HFF-Myc (cell line): ENCODE measurements around the gene FBLL1.

Experiments
- DNase-seq: peaks from one replicate; pipeline ENCODE4 v3.0.0-alpha.2; 2011; ENCODE audit warnings: low read depth; ENCODE audit errors: extremely low read depth
- H3K4me3 ChIP-seq: replicated peaks from 2 replicates; pipeline ENCODE4 v1.5.1; 2011; ENCODE audit warnings: low read depth, mild to moderate bottlenecking, control low read depth, low read length
- CTCF ChIP-seq: IDR thresholded peaks from 2 replicates; pipeline ENCODE4 v1.5.1; 2012; ENCODE audit warnings: mild to moderate bottlenecking, low read depth, low read length, control low read depth; ENCODE audit errors: missing control alignments

Gene FBLL1

DNA sequence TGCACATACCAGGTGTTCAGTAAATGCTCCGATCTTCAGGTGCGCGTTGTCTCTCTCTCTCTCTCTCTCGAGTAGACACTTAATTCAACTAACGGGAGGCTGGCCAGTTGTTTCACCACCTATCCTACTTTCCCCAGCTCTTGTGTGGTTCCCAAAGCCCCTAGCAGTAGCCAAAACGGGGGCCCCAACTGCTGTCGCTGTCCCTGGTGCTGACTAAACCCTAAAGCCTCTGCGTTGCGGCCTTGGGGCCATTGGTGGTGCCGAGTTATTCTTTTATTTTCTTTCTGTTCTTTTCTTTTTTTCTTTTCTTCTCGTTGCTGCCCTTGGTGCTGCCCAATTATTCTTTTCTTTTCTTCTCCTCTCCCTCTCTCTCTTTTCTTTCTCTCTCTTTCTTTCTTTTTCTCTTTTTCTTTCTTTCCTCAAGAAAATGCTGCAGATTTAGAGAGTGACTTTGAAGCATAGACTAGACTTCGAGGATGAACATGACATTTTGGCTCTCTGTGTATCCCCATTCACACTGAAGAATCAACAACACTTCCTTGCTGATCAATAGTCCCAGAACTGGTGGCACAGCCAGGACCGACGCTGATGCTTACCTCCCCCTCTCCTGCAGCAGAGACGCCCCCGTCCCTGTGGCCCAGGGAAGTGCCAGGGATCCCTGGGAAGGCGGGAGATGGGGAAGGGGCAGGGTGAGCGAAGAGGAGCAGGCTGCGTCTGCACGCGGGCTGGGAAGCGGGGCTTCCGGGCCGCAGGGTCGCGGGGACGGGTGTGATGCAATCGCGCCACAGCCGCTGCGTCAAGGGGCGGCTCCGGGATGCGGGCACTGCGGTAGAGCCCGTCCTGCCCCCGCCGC is at the start of gene FBLL1:
FBLL1 (plus strand) TSS at position 785 of the 853 bp plus-strand sequence. CDS start 200 bp downstream, outside the sequence.
- no peak within 1 kb of the TSS; the same call in 1 of the 2 replicates for H3K4me3 ChIP-seq
- peak; percentile 15 for DNase-seq
- no peak for TF ChIP-seq CTCF

DNA sequence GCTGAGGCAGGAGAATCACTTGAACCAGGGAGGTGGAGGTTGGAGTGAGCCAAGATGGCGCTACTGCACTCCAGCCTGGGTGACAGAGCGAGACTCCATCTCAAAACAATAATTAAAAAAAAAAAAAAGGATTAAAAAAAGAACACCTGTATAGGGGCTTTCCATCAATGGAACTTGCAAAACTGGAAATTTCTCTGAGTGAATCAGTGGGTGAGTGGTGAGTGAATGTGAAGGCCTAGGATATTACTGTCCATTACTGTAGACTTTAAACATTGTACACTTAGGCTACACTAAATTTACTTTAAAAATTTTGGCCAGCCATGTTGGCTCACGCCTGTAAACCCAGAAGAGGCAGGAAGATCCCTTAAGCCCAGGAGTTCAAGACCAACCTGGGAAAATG is 48.5 kb upstream of the FBLL1 start:
- DNase-seq: no peak
- H3K4me3 ChIP-seq: no peak overlapping the region
- TF ChIP-seq CTCF: no peak

GRCh38 chr5:168481330-168481788 is 47.7 kb upstream of the FBLL1 start:
- no peak overlapping the region for H3K4me3 ChIP-seq
- no peak for TF ChIP-seq CTCF
- no peak for DNase-seq

GRCh38 chr5:168482361-168482760 is 46.7 kb upstream of the FBLL1 start:
- TF ChIP-seq CTCF: no peak
- no peak for DNase-seq
- no peak overlapping the region for H3K4me3 ChIP-seq

DNA sequence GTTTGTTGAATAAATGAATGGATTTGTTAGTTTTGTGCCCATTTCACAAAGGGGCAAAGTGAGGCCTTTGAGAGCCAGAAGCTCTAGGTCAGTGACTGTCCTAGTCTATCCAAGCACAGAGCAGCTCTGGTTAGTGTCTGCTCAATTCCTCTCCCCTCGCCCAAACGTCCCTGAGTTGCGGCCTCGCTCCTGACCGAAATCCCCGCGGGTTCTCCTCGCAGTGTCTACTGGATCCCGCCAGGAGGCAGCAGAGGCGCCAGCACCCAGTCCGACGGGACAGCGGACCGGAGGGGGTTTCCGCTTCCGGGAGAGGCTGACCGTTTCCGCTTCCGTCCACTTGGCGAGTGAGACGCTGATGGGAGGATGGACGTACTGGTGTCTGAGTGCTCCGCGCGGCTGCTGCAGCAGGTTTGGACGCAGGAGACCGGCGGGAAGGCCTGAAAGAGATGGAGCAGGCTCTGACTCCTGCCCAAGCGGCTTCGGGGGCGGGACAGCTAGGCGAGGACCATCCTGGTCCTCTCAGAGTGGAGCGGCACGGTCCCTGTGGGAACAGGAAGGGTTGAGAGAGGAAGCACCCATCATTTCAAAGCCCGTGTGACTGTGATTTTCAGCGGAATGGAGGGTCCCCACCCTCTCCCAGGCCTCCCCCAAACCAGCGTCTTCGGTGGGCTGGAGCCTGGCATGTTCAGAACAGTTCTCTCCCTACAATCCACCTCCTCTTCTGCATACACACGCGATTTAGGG is 42.8 kb upstream of the FBLL1 start, which contains the start of gene RARS1:
RARS1 (plus strand) TSS at position 336 of the 744 bp plus-strand sequence; CDS start at position 364, 28 bp downstream.
- DNase-seq: peak; percentile 75
- peak within 1 kb of the TSS; percentile 64 for H3K4me3 ChIP-seq
- peak; percentile 97 for TF ChIP-seq CTCF

- no peak for TF ChIP-seq CTCF
- DNase-seq: no peak
- H3K4me3 ChIP-seq: no peak overlapping the region
Observed at GRCh38 chr5:168489059-168489458, 40.0 kb upstream of the FBLL1 start.
